ENCODE measurements around the gene MCHR1.

MCHR1 gene

GRCh38 chr22:40685406-40685805, 6.1 kb downstream of the MCHR1 start:
- no peak for TF ChIP-seq CTCF (IDR thresholded peaks at IDR 0.05)

DNA sequence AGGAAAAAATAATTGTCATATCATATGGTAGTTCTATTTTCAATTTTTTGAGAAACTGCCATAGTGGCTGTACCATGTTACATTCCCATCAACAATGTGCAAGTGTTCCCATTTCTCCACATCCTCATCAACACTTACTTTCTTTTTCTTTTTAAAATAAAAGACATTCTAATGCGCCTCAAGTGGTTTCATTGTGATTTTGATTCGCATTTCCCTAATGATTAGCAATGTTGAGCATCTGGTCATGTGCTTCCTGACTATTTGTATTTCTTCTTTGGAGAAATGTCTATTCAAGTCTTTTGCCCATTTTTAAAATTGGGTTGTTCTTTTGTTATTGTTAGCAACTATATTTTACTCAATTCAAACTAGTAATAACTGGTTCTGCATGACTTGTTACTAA, 8.4 kb downstream of the MCHR1 start:
- TF ChIP-seq CTCF (IDR thresholded peaks at IDR 0.05) = no peak

DNA sequence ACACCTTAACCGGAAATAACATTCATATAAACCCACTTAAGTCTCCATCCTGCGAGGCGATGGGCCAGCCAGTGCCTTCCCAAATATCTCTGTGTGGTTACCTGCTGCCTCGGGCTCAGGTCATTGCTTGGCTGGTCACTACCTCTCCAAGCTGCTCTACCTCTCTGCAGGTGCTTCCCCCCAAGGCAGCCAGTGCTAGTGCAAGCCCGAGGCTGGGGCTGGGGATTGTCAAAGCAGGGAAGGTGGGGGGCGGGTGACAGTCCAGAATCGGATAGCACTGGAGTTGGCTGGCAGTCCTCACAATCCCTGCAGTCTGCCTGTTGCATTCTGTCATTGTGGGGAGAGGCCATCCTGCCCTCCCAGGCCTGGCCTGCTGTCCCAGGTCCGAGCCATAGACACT, 11.1 kb downstream of the MCHR1 start:
- TF ChIP-seq CTCF (IDR thresholded peaks at IDR 0.05) = no peak

GRCh38 chr22:40691532-40691931, 12.2 kb downstream of the MCHR1 start:
- TF ChIP-seq CTCF (IDR thresholded peaks at IDR 0.05) = no peak

DNA sequence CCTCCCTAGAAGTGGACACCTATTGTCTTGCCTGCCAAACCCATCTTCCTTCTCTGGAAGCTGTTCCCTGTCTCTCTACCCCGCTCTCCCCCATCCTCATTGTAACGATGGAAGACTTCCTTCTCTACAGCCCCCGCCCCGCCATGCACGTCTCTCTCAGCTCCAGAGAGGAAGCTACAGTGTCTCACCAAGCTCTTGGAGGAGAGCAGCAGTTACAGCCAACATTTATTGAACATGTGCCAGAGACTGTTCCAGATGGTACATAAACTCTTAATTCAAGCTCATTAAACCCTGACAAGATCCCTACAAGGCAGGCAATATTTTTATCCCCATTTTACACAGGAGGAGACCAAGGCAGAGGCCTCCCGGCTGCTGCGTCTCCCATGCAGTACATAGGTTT, 15.1 kb downstream of the MCHR1 start:
- TF ChIP-seq CTCF (IDR thresholded peaks at IDR 0.05) = no peak

- TF ChIP-seq CTCF (IDR thresholded peaks at IDR 0.05) = no peak
Observed at GRCh38 chr22:40701274-40701673, 22.0 kb downstream of the MCHR1 start.

DNA sequence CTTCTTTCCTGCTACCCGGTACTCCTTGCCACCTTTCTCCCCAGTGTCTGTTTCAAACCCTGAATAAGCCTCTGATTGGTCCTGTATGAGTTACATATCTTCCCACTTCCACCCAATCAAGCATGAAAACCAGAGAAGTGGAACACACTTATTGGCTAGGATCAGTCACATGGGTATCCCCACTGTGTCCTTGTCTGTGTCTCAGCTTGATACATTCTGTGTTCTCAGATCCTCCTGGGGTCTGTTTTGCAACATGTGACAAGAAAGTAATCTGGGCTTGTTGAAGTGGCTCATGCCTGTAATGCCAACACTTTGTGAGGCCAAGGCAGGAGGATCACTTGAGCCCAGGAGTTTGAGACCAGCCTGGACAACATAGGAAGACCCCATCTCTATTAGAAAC, 23.9 kb downstream of the MCHR1 start:
- no peak for TF ChIP-seq CTCF (IDR thresholded peaks at IDR 0.05)

GRCh38 chr22:40703736-40704135, 24.5 kb downstream of the MCHR1 start:
- no peak for TF ChIP-seq CTCF (IDR thresholded peaks at IDR 0.05)

Measured in LNCAP (cell line).